HepG2 (cell line): ENCODE results near the gene ENC1.

ENCODE experiments used
- ASH2L ChIP-seq: fragments of 300-600, 200-600 bp; sonication (generic); IDR thresholded peaks from 2 replicates; pipeline ENCODE4 v1.7.0; 2017; ENCODE audit warnings: low read depth, mild to moderate bottlenecking, moderate library complexity, mixed read lengths, low read length; ENCODE audit not compliant: insufficient read length
- CTCF ChIP-seq: sonication (generic); formaldehyde crosslinking; IDR thresholded peaks from 2 replicates; pipeline ENCODE4 v1.5.0; 2020; ENCODE audit warnings: mild to moderate bottlenecking, missing genetic modification reagents, moderate library complexity
- NR2C2 ChIP-seq: sonication (generic); formaldehyde crosslinking; IDR thresholded peaks from 2 replicates; pipeline ENCODE4 v1.4.0; 2020; ENCODE audit warnings: missing genetic modification reagents, mild to moderate bottlenecking, moderate library complexity, borderline replicate concordance
- POLR2AphosphoS5 ChIP-seq: IDR thresholded peaks from 2 replicates; pipeline ENCODE4 v1.6.1; 2012; ENCODE audit warnings: low read depth, low read length
- SETDB1 ChIP-seq: sonication (generic); formaldehyde crosslinking; IDR thresholded peaks from 2 replicates; pipeline ENCODE4 v1.5.1; 2020; ENCODE audit warnings: missing genetic modification reagents, mild to moderate bottlenecking, borderline replicate concordance

GRCh38 chr5:74669821-74670220 lies 29.3 kb upstream of the ENC1 start:
- TF ChIP-seq SETDB1 (no peak), POLR2AphosphoS5 (no peak), NR2C2 (CRISPR knock-in tag) (no peak), CTCF (CRISPR knock-in tag) (no peak), ASH2L (no peak)
